HL-60/S4 (cell line): ENCODE results near the gene IMMP1L.
"Not testable (repeated sequence)": the region's sequence is repeated elsewhere in the genome, so short reads cannot be mapped to it uniquely, and the experiment has no call there.

Experiments used
- in situ Hi-C: fragments of 300-500 bp; cut with MboI; formaldehyde crosslinking; loops from 2 replicates; pipeline ENCODE4 v1.14.3; 2022; ENCODE audit warnings: low sequenced_read_pairs

IMMP1L gene

GRCh38 chr11:31509429-31510345 lies at the start of gene IMMP1L, which contains the start of gene ELP4:
IMMP1L (minus strand) TSS chr11:31509622; CDS start chr11:31463276, 46,346 bp downstream.
ELP4 (plus strand) TSS chr11:31509767; CDS start chr11:31509785, 18 bp downstream.
- in situ Hi-C loops = no loop called here

- in situ Hi-C loops = no loop called here
Measured at GRCh38 chr11:31558001-31558400, 48.6 kb upstream of the IMMP1L start.

- in situ Hi-C loops = no loop called here
Measured at GRCh38 chr11:31555938-31556337, 46.5 kb upstream of the IMMP1L start.

- in situ Hi-C loops = no loop called here
Measured at GRCh38 chr11:31542862-31543261, 33.4 kb upstream of the IMMP1L start.

GRCh38 chr11:31535479-31535878 lies 26.1 kb upstream of the IMMP1L start:
- in situ Hi-C loops = no loop called here

- in situ Hi-C loops = no loop called here
Measured at GRCh38 chr11:31531293-31531692, 21.9 kb upstream of the IMMP1L start.

GRCh38 chr11:31529701-31530100 lies 20.3 kb upstream of the IMMP1L start:
- in situ Hi-C loops = no loop called here

- in situ Hi-C loops = no loop called here
Measured at GRCh38 chr11:31529189-31529588, 19.8 kb upstream of the IMMP1L start.

GRCh38 chr11:31521497-31522150 lies 12.2 kb upstream of the IMMP1L start:
- in situ Hi-C loops = no loop called here

- in situ Hi-C loops = no loop called here
Measured at GRCh38 chr11:31512117-31512516, 2.7 kb upstream of the IMMP1L start.

GRCh38 chr11:31509051-31509428 lies 382 bp downstream of the IMMP1L start:
- in situ Hi-C loops = no loop called here

- in situ Hi-C loops = no loop called here
Measured at GRCh38 chr11:31500560-31500959, 8.9 kb downstream of the IMMP1L start.

GRCh38 chr11:31499576-31500178 lies 9.7 kb downstream of the IMMP1L start:
- in situ Hi-C loops = no loop called here

- in situ Hi-C loops = not testable (repeated sequence)
Measured at GRCh38 chr11:31493762-31494161, 15.7 kb downstream of the IMMP1L start.

- in situ Hi-C loops = no loop called here
Measured at GRCh38 chr11:31493235-31493634, 16.2 kb downstream of the IMMP1L start.

GRCh38 chr11:31492320-31492913 lies 17.0 kb downstream of the IMMP1L start:
- in situ Hi-C loops = no loop called here

- in situ Hi-C loops = no loop called here
Measured at GRCh38 chr11:31487848-31488247, 21.6 kb downstream of the IMMP1L start.

GRCh38 chr11:31484497-31484896 lies 24.9 kb downstream of the IMMP1L start:
- in situ Hi-C loops = no loop called here

GRCh38 chr11:31480930-31481329 lies 28.5 kb downstream of the IMMP1L start:
- in situ Hi-C loops = no loop called here

- in situ Hi-C loops = no loop called here
Measured at GRCh38 chr11:31479066-31479465, 30.4 kb downstream of the IMMP1L start.

- in situ Hi-C loops = no loop called here
Measured at GRCh38 chr11:31478223-31478590, 31.2 kb downstream of the IMMP1L start.
